ENCODE data around the gene SLCO4C1.

DNA sequence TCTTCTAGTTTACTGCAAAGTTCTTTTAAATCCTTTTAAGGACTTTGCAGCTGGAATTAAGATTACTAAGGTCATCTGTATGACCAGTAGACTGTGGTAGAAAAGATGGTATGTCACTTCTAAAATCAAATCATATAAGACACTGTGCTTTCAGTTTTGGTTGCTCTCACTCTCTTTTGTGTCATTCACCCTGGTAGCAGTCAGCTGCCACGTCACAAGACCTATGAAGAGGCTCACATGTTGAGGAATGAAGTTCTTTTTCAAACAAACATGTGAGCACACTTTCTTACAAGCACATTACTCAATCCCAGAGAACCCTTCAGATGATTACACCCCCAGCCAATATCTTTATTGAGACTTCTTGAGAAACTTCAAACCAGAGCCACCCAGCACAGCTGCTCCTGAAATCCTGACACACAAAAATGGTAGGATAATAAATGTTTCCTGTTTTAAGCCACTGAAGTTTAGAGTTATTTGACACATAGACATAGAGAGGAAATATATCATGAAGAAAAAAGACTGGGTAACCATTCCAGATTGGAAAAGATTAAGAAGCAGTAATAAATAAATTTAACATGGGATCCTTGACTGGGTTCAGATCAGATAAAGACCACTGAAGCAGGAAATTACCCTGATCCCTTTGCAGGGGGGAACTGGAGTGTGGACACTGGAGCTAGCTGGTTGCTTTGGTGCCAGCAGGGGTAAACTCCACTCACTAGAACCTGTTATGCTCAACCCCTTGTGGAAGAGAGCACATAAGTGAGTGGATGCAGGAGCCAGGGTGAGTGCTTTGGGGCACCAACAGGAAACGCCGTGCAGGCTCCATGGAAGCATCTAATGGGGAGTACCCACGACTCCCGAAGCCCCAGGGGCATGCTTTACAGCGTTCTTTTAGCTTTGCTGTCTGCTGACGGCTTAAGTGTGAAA lies 64.1 kb downstream of the SLCO4C1 start:
- TF ChIP-seq, protein P1, sequence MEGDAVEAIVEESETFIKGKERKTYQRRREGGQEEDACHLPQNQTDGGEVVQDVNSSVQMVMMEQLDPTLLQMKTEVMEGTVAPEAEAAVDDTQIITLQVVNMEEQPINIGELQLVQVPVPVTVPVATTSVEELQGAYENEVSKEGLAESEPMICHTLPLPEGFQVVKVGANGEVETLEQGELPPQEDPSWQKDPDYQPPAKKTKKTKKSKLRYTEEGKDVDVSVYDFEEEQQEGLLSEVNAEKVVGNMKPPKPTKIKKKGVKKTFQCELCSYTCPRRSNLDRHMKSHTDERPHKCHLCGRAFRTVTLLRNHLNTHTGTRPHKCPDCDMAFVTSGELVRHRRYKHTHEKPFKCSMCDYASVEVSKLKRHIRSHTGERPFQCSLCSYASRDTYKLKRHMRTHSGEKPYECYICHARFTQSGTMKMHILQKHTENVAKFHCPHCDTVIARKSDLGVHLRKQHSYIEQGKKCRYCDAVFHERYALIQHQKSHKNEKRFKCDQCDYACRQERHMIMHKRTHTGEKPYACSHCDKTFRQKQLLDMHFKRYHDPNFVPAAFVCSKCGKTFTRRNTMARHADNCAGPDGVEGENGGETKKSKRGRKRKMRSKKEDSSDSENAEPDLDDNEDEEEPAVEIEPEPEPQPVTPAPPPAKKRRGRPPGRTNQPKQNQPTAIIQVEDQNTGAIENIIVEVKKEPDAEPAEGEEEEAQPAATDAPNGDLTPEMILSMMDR (IDR thresholded peaks at IDR 0.05; ENCODE audit: low read length), result no peak
- no peak for TF ChIP-seq EZH2 (optimal IDR thresholded peaks at IDR 0.05; ENCODE audit: low read depth, low read length)
- TF ChIP-seq EZH2phosphoT487 (IDR thresholded peaks at IDR 0.05; ENCODE audit: low read length), result no peak
